HG03442 (cell line): Measurements from ENCODE around the gene E2F4.

Source experiments
- ATAC-seq: cut with Tn5 transposase; IDR thresholded peaks from one replicate; pipeline ENCODE4 v1.9.1; 2021; ENCODE audit warnings: mild to moderate bottlenecking, moderate library complexity; ENCODE audit not compliant: unreplicated experiment

Gene E2F4

DNA sequence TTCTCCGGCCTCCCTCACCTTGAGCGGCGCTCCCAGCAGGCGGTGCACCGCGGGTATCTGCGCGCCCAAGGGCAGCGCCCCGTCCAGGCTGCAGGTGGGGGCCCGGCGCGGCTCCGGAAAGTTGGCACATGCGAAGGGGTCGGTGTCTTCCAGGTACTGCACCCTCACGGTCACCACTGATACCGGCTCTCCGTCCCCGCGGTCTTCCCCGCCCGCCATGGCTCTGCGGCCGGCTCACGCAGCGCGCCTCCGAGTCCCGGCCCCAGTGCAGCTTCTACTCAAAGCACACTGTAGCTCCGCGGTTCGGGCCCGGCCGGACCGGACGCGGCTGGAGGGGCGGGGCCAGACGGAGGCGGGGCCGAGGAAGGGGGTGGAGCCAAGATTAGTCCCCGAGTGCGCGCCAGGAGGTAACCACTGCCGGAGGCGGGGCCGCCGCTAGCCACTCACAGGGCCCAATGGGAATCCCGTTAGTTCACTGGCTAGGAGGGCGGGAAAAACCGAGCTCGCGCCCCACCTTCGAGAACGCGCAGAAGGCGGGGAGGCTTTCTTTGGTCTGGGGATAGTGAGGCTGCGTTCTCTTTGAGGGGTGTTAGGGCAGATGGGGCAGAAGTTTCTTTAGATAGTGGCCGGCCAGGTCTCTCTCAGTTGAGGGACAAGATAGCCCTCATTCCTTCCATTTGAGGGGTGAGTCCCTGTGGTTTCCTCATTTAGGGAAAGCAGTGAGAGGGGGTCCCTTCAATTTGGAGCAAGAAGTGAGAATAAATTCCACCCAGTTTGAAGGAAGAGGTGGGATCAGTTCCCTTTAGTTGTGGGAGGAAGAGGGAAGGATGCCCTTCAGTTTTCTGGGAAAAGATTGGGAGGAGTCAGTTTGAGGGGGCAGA is 55.5 kb downstream of the E2F4 start, which contains the start of gene FHOD1:
Gene FHOD1 (minus strand): TSS at position 290 of the 881 bp plus-strand sequence. CDS start 71 bp downstream, at position 219.
- ATAC-seq: peak; percentile 37

DNA sequence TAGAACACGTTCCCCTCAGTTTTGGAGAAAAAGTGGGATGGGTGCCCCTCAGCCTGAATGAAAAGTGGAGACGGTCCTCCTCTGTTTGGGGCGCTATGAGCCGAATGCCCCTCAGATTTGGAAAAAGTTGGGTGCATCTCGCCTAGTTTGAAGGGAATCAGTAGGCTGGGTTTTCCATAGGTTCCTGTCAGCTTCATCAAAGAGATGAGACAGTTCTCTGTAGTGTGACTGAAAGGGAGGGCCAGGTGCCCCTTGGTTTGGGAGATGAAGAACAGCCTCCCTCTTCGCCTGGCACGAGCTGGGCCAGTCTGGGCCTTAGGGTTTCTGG is 56.1 kb downstream of the E2F4 start:
- ATAC-seq: no peak
